H1 (cell line): ENCODE data around the gene NET1. TPM values are rescaled to one million over a fixed set of nuclear protein-coding genes. Genes with fewer than 3 reads are reported as not detected.

Experiments used
- ATF3 ChIP-seq: IDR thresholded peaks from 2 replicates; pipeline ENCODE4 v1.6.1; 2011; ENCODE audit warnings: low read depth, mild to moderate bottlenecking, low read length; ENCODE audit not compliant: insufficient read depth
- BACH1 ChIP-seq: IDR thresholded peaks from 2 replicates; pipeline ENCODE4 v1.6.1; 2012; ENCODE audit warnings: low read length, improper control_type of control experiment
- CBX8 ChIP-seq: fragments of 300-800, 300-1000 bp; sonication (generic); IDR thresholded peaks from 2 replicates; pipeline ENCODE4 v1.7.1; 2016; ENCODE audit warnings: low read depth, low read length, borderline replicate concordance
- EP300 ChIP-seq, 2 experiments: IDR thresholded peaks; 1 replicate in 1 of 2; 2 replicates in 1 of 2; pipeline ENCODE4 v1.6.1; 2011 to 2012; ENCODE audit warnings: low read depth in 2 of 2, low read length in 2 of 2, mild to moderate bottlenecking in 2 of 2, borderline replicate concordance in 1 of 2, inconsistent platforms in 1 of 2, moderate library complexity in 1 of 2
- EZH2 ChIP-seq: fragments of 200-600 bp; sonication (generic); IDR thresholded peaks from 2 replicates; pipeline ENCODE4 v1.7.1; 2012; ENCODE audit warnings: low read depth, mild to moderate bottlenecking, moderate library complexity, low read length, inconsistent platforms; ENCODE audit not compliant: severe bottlenecking
- GTF2F1 ChIP-seq: IDR thresholded peaks from 2 replicates; pipeline ENCODE4 v1.6.1; 2012; ENCODE audit warnings: low read depth, low read length, improper control_type of control experiment, borderline replicate concordance
- HDAC2 ChIP-seq, 2 experiments: fragments of 300-600 bp in 1 of 2; sonication (generic) in 1 of 2; IDR thresholded peaks; 2 replicates each; pipeline ENCODE4 v1.6.1; 2011 to 2012; ENCODE audit warnings: low read depth in 2 of 2, low read length in 2 of 2, mild to moderate bottlenecking in 2 of 2, moderate library complexity in 2 of 2, borderline replicate concordance in 1 of 2, inconsistent platforms in 1 of 2
- JUN ChIP-seq: IDR thresholded peaks from 2 replicates; pipeline ENCODE4 v1.6.1; 2011; ENCODE audit warnings: low read depth, mild to moderate bottlenecking, improper control_type of control experiment, low read length
- MAFK ChIP-seq: IDR thresholded peaks from 2 replicates; pipeline ENCODE4 v1.6.1; 2012; ENCODE audit warnings: low read depth, mild to moderate bottlenecking, improper control_type of control experiment, low read length
- polyA plus RNA-seq, 7 experiments: library from polyadenylated mRNA; depleted of rRNA in 3 of 7; stranded (reverse) in 5 of 7; unstranded in 2 of 7; fragments of >200 nt in 5 of 7; fragments of 200-250 nt in 2 of 7; gene quantifications; 1 replicate in 5 of 7; 2 replicates in 1 of 7; 4 replicates in 1 of 7; pipeline versions ENCODE4 v1.2.1 to v1.2.3, GENCODE V29; 2011 to 2013; ENCODE audit warnings: missing spikeins in 2 of 7, mixed read lengths in 2 of 7
- total RNA-seq: library from RNA; stranded (reverse); fragmentation: NEBNext Ultra II Directional; extraction: Animal tissue kit (Norgen Biotek cat#: 25700); gene quantifications from 2 replicates; pipeline ENCODE4 v1.2.1, GENCODE V29; 2021

Gene NET1
- total and polyA plus RNA-seq, 2 of the 8 experiments (the other 6 are each of a cell fraction or from before 2014, with no cell fraction given) = 21.5 to 117 TPM

GRCh38 chr10:5460468-5461202, 48.3 kb downstream of the NET1 start (continued):
- TF ChIP-seq ATF3 (no peak), CBX8 (no peak), HDAC2 (IDR thresholded peaks at IDR 0.05; ENCODE audit: borderline replicate concordance in 1 of 2, low read depth in 2 of 2, low read length in 2 of 2) (no peak), EZH2 (no peak), BACH1 (no peak), GTF2F1 (no peak), JUN (no peak), EP300 (IDR thresholded peaks at IDR 0.05; ENCODE audit: borderline replicate concordance in 1 of 2, low read depth in 2 of 2, low read length in 2 of 2) (no peak), MAFK (no peak)
